Cardiac muscle cell (in vitro differentiated cells and primary cell): Measurements from ENCODE around the gene MANEA. TPM values are rescaled to one million over a fixed set of nuclear protein-coding genes. Genes with fewer than 3 reads are reported as not detected.

Experiments used
- DNase-seq, 2 donors: peaks; one replicate each; pipeline versions ENCODE4 v3.0.0 to v3.0.0-alpha.2; 2010 to 2017; ENCODE audit warnings: low read depth in 1 of 2, low spot score in 1 of 2
- H3K27ac ChIP-seq: fragments of 200-600 bp; sonication (generic); 2 replicates; pipeline ENCODE4 v1.5.1; 2016
- H3K27me3 ChIP-seq: fragments of 200-600 bp; sonication (generic); 2 replicates; pipeline ENCODE4 v1.6.0; 2016; ENCODE audit warnings: control low read depth
- H3K36me3 ChIP-seq: fragments of 200-600 bp; sonication (generic); 2 replicates; pipeline ENCODE4 v1.5.1; 2016; ENCODE audit warnings: control low read depth
- H3K4me1 ChIP-seq: fragments of 200-600 bp; sonication (generic); 2 replicates; pipeline ENCODE4 v1.8.1; 2017; ENCODE audit warnings: low read depth, mild to moderate bottlenecking, mixed run types
- H3K4me3 ChIP-seq: fragments of 200-600 bp; sonication (generic); 2 replicates; pipeline ENCODE4 v1.5.1; 2016; ENCODE audit warnings: mild to moderate bottlenecking
- H3K9me3 ChIP-seq: fragments of 200-600 bp; sonication (generic); 2 replicates; pipeline ENCODE4 v1.5.1; 2017; ENCODE audit warnings: low read depth, mild to moderate bottlenecking, control low read depth
- polyA plus RNA-seq: library from polyadenylated mRNA; unstranded; fragments of >200 nt; fragmentation: Nextera tagmentation; extraction: Ambion mirVana; gene quantifications from 2 replicates; pipeline ENCODE4 v1.2.1, GENCODE V29; 2016
- total RNA-seq: library from RNA; depleted of rRNA; stranded (reverse); fragments of >200 nt; gene quantifications from 2 replicates; pipeline ENCODE4 v1.2.3, GENCODE V29; 2016
- TF ChIP-seq, protein P1 (sequence below): IDR thresholded peaks from 2 replicates; pipeline ENCODE4 v1.5.1; 2012; ENCODE audit warnings: low read depth, mild to moderate bottlenecking, low read length

The MANEA gene, protein sequence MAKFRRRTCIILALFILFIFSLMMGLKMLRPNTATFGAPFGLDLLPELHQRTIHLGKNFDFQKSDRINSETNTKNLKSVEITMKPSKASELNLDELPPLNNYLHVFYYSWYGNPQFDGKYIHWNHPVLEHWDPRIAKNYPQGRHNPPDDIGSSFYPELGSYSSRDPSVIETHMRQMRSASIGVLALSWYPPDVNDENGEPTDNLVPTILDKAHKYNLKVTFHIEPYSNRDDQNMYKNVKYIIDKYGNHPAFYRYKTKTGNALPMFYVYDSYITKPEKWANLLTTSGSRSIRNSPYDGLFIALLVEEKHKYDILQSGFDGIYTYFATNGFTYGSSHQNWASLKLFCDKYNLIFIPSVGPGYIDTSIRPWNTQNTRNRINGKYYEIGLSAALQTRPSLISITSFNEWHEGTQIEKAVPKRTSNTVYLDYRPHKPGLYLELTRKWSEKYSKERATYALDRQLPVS
- total RNA-seq (3.9 and 7.3 TPM in 2 replicates), polyA plus RNA-seq (8.8 and 12.6 TPM in 2 replicates)

GRCh38 chr6:95577304-95578105 lies at the start of gene MANEA:
TSS of gene MANEA (plus strand) at chr6:95577535. CDS start at chr6:95586440, 8,905 bp downstream.
- Histone ChIP-seq H3K36me3 (no peaks in the 10 kb centered on the region), H3K4me1 (peaks cover 18% of the 10 kb centered on the region), H3K27me3 (no peaks in the 10 kb centered on the region), H3K27ac (peak within 1 kb of the TSS; percentile 96), H3K4me3 (peak within 1 kb of the TSS; percentile 66), H3K9me3 (no peaks in the 10 kb centered on the region)
- DNase-seq = peak; percentile 90 to 92
- TF ChIP-seq, protein P1, sequence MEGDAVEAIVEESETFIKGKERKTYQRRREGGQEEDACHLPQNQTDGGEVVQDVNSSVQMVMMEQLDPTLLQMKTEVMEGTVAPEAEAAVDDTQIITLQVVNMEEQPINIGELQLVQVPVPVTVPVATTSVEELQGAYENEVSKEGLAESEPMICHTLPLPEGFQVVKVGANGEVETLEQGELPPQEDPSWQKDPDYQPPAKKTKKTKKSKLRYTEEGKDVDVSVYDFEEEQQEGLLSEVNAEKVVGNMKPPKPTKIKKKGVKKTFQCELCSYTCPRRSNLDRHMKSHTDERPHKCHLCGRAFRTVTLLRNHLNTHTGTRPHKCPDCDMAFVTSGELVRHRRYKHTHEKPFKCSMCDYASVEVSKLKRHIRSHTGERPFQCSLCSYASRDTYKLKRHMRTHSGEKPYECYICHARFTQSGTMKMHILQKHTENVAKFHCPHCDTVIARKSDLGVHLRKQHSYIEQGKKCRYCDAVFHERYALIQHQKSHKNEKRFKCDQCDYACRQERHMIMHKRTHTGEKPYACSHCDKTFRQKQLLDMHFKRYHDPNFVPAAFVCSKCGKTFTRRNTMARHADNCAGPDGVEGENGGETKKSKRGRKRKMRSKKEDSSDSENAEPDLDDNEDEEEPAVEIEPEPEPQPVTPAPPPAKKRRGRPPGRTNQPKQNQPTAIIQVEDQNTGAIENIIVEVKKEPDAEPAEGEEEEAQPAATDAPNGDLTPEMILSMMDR = no peak

GRCh38 chr6:95529762-95530161 lies 47.6 kb upstream of the MANEA start:
- no peak for DNase-seq
- TF ChIP-seq, protein P1 = no peak
- H3K36me3 ChIP-seq = no peaks in the 10 kb centered on the region
- H3K4me3 ChIP-seq = no peak overlapping the region
- H3K27ac ChIP-seq = no peak overlapping the region
- no peaks in the 10 kb centered on the region for H3K4me1 ChIP-seq
- H3K9me3 ChIP-seq = no peaks in the 10 kb centered on the region
- H3K27me3 ChIP-seq = no peaks in the 10 kb centered on the region

DNA sequence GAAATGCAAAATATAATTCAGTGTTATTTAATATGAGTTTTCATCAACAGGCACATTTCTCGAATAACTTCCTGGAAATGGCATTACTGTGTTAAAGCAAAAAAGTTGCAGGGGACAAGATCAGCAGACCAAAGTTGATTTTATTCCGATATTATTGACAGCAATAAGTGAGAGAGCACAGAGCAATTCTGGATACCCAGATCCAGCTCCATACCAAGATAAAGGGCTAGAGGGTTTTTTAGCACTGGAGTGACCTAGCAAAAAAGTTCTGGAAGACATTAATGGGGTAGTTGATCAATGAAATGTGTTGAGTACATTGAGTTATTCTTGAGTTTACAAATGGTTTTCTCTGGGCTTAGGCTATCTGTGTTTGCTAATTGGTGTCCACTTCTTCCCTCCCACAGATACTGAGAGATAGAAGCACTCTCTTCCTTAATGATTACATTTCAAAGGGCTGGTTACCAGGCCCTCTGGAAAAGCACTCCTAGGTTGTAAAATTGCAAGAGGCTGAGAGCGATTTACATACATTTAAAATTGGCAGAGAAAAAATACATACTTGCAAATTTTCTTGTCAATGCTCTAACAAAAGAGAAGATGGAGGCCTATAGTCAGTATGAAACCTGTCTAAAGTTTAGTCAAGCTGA lies 47.0 kb upstream of the MANEA start:
- Histone ChIP-seq H3K27me3 (no peaks in the 10 kb centered on the region), H3K36me3 (no peaks in the 10 kb centered on the region), H3K4me3 (no peak overlapping the region), H3K27ac (no peak overlapping the region), H3K9me3 (no peaks in the 10 kb centered on the region), H3K4me1 (no peaks in the 10 kb centered on the region)
- no peak for DNase-seq
- TF ChIP-seq, protein P1 = no peak

DNA sequence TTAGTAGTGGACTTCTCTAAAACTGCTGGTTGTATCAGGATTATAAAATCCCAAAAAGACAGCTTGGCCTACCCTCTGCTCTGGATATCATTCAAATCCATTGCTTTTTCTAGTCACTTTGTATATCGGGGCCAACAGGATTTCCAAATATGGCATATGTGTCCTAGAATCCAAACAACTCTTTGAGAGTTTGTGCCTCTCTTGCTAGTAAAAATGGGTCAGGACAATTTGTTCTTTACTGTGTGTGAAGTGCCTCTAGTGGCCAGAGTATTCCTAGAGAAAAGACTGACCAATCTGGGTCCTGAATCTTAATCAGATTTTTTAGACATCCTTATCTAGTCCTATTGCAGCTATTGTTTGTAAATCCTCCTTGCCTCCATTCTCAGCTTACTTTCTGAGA lies 33.5 kb upstream of the MANEA start:
- H3K27ac ChIP-seq = no peak overlapping the region
- DNase-seq = no peak
- TF ChIP-seq, protein P1 = no peak
- H3K27me3 ChIP-seq = no peaks in the 10 kb centered on the region
- H3K36me3 ChIP-seq = no peaks in the 10 kb centered on the region
- H3K4me1 ChIP-seq = no peaks in the 10 kb centered on the region
- no peaks in the 10 kb centered on the region for H3K9me3 ChIP-seq
- no peak overlapping the region for H3K4me3 ChIP-seq

- Histone ChIP-seq H3K9me3 (no peaks in the 10 kb centered on the region), H3K27me3 (no peaks in the 10 kb centered on the region), H3K36me3 (no peaks in the 10 kb centered on the region), H3K27ac (no peak overlapping the region), H3K4me3 (no peak overlapping the region), H3K4me1 (no peaks in the 10 kb centered on the region)
- TF ChIP-seq, protein P1 = no peak
- DNase-seq = no peak
Measured at GRCh38 chr6:95544517-95545225, 32.7 kb upstream of the MANEA start.
